GM12878 (cell line): Measurements from ENCODE around the gene SKA1. TPM values are rescaled to one million over a fixed set of nuclear protein-coding genes. Genes with fewer than 3 reads are reported as not detected.
A peak's percentile ranks its signal among the peaks of the same experiment; 100 is the strongest.

Source experiments
- ASH2L ChIP-seq: fragments of 300-600, 200-600 bp; sonication (generic); IDR thresholded peaks from 2 replicates; pipeline ENCODE4 v1.6.1; 2017; ENCODE audit warnings: low read depth, mild to moderate bottlenecking, borderline replicate concordance
- BHLHE40 ChIP-seq, 2 experiments: fragments of 450-650 bp in 1 of 2; IDR thresholded peaks; 2 replicates each; pipeline ENCODE4 v1.6.1; 2011 to 2017; ENCODE audit warnings: low read depth in 2 of 2, borderline replicate concordance in 1 of 2, improper control_type of control experiment in 1 of 2, low read length in 1 of 2, mild to moderate bottlenecking in 1 of 2
- CBFB ChIP-seq: IDR thresholded peaks from 2 replicates; pipeline ENCODE4 v1.6.1; 2016; ENCODE audit warnings: antibody characterized with exemption, low read depth
- CHD2 ChIP-seq: IDR thresholded peaks from 2 replicates; pipeline ENCODE4 v1.6.1; 2011; ENCODE audit warnings: low read depth, low read length, improper control_type of control experiment, borderline replicate concordance
- CTCF ChIP-seq, 3 experiments: IDR thresholded peaks in 2 of 3; conservative IDR thresholded peaks in 1 of 3; 2 replicates each; pipeline ENCODE4 v1.5.1; 2011; ENCODE audit warnings: low read depth in 3 of 3, low read length in 3 of 3, mild to moderate bottlenecking in 3 of 3, control low read depth in 2 of 3, moderate library complexity in 2 of 3, inconsistent platforms in 1 of 3, mixed read lengths in 1 of 3; ENCODE audit not compliant: control insufficient read depth in 2 of 3, insufficient read depth in 1 of 3; ENCODE audit errors: extremely low read depth in 1 of 3
- IKZF1 ChIP-seq: fragments of 450-650 bp; conservative IDR thresholded peaks from 2 replicates; pipeline ENCODE4 v1.6.1; 2017; ENCODE audit warnings: antibody characterized with exemption, mild to moderate bottlenecking
- IRF4 ChIP-seq: IDR thresholded peaks from 2 replicates; pipeline ENCODE4 v1.6.1; 2011; ENCODE audit warnings: low read depth, low read length
- NBN ChIP-seq: fragments of 450-650 bp; IDR thresholded peaks from 2 replicates; pipeline ENCODE4 v1.6.1; 2016
- NFYA ChIP-seq: IDR thresholded peaks from 2 replicates; pipeline ENCODE4 v1.6.1; 2011; ENCODE audit warnings: low read depth, mild to moderate bottlenecking, low read length, improper control_type of control experiment, borderline replicate concordance
- NFYB ChIP-seq: IDR thresholded peaks from 2 replicates; pipeline ENCODE4 v1.6.1; 2011; ENCODE audit warnings: low read depth, mild to moderate bottlenecking, low read length, improper control_type of control experiment, moderate library complexity; ENCODE audit not compliant: insufficient read depth
- PAX8 ChIP-seq: fragments of 450-650 bp; IDR thresholded peaks from 2 replicates; pipeline ENCODE4 v1.6.1; 2017; ENCODE audit warnings: mild to moderate bottlenecking, moderate library complexity
- RELB ChIP-seq: fragments of 450-650 bp; IDR thresholded peaks from 2 replicates; pipeline ENCODE4 v1.6.1; 2017; ENCODE audit warnings: low read depth, mild to moderate bottlenecking, moderate library complexity
- RUNX3 ChIP-seq: IDR thresholded peaks from 2 replicates; pipeline ENCODE4 v1.6.1; 2012; ENCODE audit warnings: low read length, inconsistent platforms
- SMARCA5 ChIP-seq: fragments of 450-650 bp; IDR thresholded peaks from 2 replicates; pipeline ENCODE4 v1.6.1; 2017; ENCODE audit warnings: mild to moderate bottlenecking
- SPI1 ChIP-seq: IDR thresholded peaks from 2 replicates; pipeline ENCODE4 v1.6.1; 2011; ENCODE audit warnings: low read depth, mild to moderate bottlenecking, low read length, moderate library complexity, borderline replicate concordance; ENCODE audit not compliant: insufficient read depth
- ZNF207 ChIP-seq: fragments of 450-650 bp; IDR thresholded peaks from 2 replicates; pipeline ENCODE4 v1.6.1; 2014; ENCODE audit warnings: antibody characterized with exemption, mild to moderate bottlenecking, borderline replicate concordance
- polyA plus RNA-seq, 11 experiments: library from polyadenylated mRNA; depleted of rRNA in 4 of 11; unstranded in 6 of 11; stranded (reverse) in 5 of 11; fragments of >200 nt; fragmentation: Nextera tagmentation in 4 of 11; fragmentation: Illumina TruSeq in 1 of 11; extraction: Ambion mirVana in 4 of 11; extraction: Trizol in 1 of 11; gene quantifications; 1 replicate in 1 of 11; 2 replicates in 10 of 11; pipeline versions ENCODE4 v1.2.1 to v1.2.3, GENCODE V29; 2011 to 2016; ENCODE audit warnings: inconsistent platforms in 2 of 11, missing spikeins in 2 of 11, low read depth in 1 of 11
- total RNA-seq, 4 experiments: library from RNA; depleted of rRNA in 3 of 4; stranded (reverse); fragments of >200 nt in 3 of 4; fragmentation: Illumina TruSeq in 1 of 4; extraction: Trizol in 1 of 4; gene quantifications; 2 replicates each; pipeline versions ENCODE4 v1.2.1 to v1.2.3, GENCODE V29; 2013 to 2021
- TF ChIP-seq, protein P1 (sequence below): IDR thresholded peaks from 2 replicates; pipeline ENCODE4 v1.6.1; 2012; ENCODE audit warnings: low read depth, low read length, improper control_type of control experiment
- TF ChIP-seq, protein P2 (sequence below): IDR thresholded peaks from 2 replicates; pipeline ENCODE4 v1.6.1; 2012; ENCODE audit warnings: low read length, inconsistent platforms
- TF ChIP-seq, protein P3 (sequence below): fragments of 450-650 bp; IDR thresholded peaks from 2 replicates; pipeline ENCODE4 v1.6.1; 2017; ENCODE audit warnings: mild to moderate bottlenecking, moderate library complexity

Gene SKA1
- total and polyA plus RNA-seq, 10 of the 15 experiments (the other 5 are each of a cell fraction or from before 2014, with no cell fraction given): 16.4 to 36.7 (median 31.1) TPM

- TF ChIP-seq, protein P1, sequence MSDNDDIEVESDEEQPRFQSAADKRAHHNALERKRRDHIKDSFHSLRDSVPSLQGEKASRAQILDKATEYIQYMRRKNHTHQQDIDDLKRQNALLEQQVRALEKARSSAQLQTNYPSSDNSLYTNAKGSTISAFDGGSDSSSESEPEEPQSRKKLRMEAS: 0 out of 2 replicates have a peak, but pooled peaks have one; percentile 33
- peak; percentile 18 to 50 (median 41); a peak in 5 of 6 replicates for TF ChIP-seq CTCF (IDR thresholded peaks at IDR 0.05 in 2 of 3, conservative IDR thresholded peaks at IDR 0.05 in 1 of 3; ENCODE audit: control insufficient read depth in 2 of 3, extremely low read depth in 1 of 3, insufficient read depth in 1 of 3, low read depth in 3 of 3, low read length in 3 of 3)
- TF ChIP-seq SMARCA5: peak; percentile 16; the same call in 1 of the 2 replicates
- TF ChIP-seq, protein P2, sequence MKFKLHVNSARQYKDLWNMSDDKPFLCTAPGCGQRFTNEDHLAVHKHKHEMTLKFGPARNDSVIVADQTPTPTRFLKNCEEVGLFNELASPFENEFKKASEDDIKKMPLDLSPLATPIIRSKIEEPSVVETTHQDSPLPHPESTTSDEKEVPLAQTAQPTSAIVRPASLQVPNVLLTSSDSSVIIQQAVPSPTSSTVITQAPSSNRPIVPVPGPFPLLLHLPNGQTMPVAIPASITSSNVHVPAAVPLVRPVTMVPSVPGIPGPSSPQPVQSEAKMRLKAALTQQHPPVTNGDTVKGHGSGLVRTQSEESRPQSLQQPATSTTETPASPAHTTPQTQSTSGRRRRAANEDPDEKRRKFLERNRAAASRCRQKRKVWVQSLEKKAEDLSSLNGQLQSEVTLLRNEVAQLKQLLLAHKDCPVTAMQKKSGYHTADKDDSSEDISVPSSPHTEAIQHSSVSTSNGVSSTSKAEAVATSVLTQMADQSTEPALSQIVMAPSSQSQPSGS: no peak
- TF ChIP-seq, protein P3, sequence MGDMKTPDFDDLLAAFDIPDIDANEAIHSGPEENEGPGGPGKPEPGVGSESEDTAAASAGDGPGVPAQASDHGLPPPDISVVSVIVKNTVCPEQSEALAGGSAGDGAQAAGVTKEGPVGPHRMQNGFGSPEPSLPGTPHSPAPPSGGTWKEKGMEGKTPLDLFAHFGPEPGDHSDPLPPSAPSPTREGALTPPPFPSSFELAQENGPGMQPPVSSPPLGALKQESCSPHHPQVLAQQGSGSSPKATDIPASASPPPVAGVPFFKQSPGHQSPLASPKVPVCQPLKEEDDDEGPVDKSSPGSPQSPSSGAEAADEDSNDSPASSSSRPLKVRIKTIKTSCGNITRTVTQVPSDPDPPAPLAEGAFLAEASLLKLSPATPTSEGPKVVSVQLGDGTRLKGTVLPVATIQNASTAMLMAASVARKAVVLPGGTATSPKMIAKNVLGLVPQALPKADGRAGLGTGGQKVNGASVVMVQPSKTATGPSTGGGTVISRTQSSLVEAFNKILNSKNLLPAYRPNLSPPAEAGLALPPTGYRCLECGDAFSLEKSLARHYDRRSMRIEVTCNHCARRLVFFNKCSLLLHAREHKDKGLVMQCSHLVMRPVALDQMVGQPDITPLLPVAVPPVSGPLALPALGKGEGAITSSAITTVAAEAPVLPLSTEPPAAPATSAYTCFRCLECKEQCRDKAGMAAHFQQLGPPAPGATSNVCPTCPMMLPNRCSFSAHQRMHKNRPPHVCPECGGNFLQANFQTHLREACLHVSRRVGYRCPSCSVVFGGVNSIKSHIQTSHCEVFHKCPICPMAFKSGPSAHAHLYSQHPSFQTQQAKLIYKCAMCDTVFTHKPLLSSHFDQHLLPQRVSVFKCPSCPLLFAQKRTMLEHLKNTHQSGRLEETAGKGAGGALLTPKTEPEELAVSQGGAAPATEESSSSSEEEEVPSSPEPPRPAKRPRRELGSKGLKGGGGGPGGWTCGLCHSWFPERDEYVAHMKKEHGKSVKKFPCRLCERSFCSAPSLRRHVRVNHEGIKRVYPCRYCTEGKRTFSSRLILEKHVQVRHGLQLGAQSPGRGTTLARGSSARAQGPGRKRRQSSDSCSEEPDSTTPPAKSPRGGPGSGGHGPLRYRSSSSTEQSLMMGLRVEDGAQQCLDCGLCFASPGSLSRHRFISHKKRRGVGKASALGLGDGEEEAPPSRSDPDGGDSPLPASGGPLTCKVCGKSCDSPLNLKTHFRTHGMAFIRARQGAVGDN: peak; percentile 78
- TF ChIP-seq BHLHE40 (IDR thresholded peaks at IDR 0.05; ENCODE audit: borderline replicate concordance in 1 of 2, low read depth in 2 of 2, low read length in 1 of 2): peak in 1 of 2 experiments; percentile 25; a peak in 1 of 4 replicates
- TF ChIP-seq ASH2L: no peak
- TF ChIP-seq NFYA: no peak
- TF ChIP-seq PAX8: no peak
- TF ChIP-seq RELB: peak; percentile 14; the same call in 1 of the 2 replicates
- TF ChIP-seq SPI1: peak; percentile 89; the same call in 1 of the 2 replicates
- TF ChIP-seq CHD2: 0 out of 2 replicates have a peak, but pooled peaks have one; percentile 31
- TF ChIP-seq NBN: peak; percentile 79
- 0 out of 2 replicates have a peak, but pooled peaks have one; percentile 5 for TF ChIP-seq IRF4
- TF ChIP-seq RUNX3: peak; percentile 31; the same call in 1 of the 2 replicates
- no peak for TF ChIP-seq ZNF207
- no peak for TF ChIP-seq NFYB
- no peak for TF ChIP-seq CBFB
- peak; percentile 80 for TF ChIP-seq IKZF1
Measured at GRCh38 chr18:50356036-50356945, 18.6 kb upstream of the SKA1 start (continued).
